ENCODE measurements around the gene OR10K2.
"Not testable (repeated sequence)": the region's sequence is repeated elsewhere in the genome, so short reads cannot be mapped to it uniquely, and the experiment has no call there.

Gene OR10K2

GRCh38 chr1:158426137-158426536 lies at the start of gene OR10K2:
OR10K2 (minus strand) TSS chr1:158426237; CDS start chr1:158420866, 5,371 bp downstream.
- DNase-seq: no peak

GRCh38 chr1:158471920-158472319 lies 45.9 kb upstream of the OR10K2 start, which contains the start of gene OR10R2:
OR10R2 (plus strand) TSS chr1:158472220; CDS start chr1:158472326, 106 bp downstream.
- DNase-seq: no peak

- no peak for DNase-seq
Measured at GRCh38 chr1:158461534-158461933, 35.5 kb upstream of the OR10K2 start, which contains the start of gene OR10K1. OR10K1 (plus strand) TSS chr1:158461834; CDS start chr1:158465562, 3,728 bp downstream.

- no peak for DNase-seq
Measured at GRCh38 chr1:158458263-158458662, 32.2 kb upstream of the OR10K2 start.

- DNase-seq: no peak
Measured at GRCh38 chr1:158457246-158457645, 31.2 kb upstream of the OR10K2 start.

- DNase-seq: no peak
Measured at GRCh38 chr1:158454537-158454936, 28.5 kb upstream of the OR10K2 start.

GRCh38 chr1:158445376-158445775 lies 19.3 kb upstream of the OR10K2 start:
- DNase-seq: no peak

- no peak for DNase-seq
Measured at GRCh38 chr1:158434741-158435140, 8.7 kb upstream of the OR10K2 start.

- DNase-seq: not testable (repeated sequence)
Measured at GRCh38 chr1:158430163-158430562, 4.1 kb upstream of the OR10K2 start.

- DNase-seq: no peak
Measured at GRCh38 chr1:158425027-158425426, 1.0 kb downstream of the OR10K2 start.

- no peak for DNase-seq
Measured at GRCh38 chr1:158422212-158422611, 3.8 kb downstream of the OR10K2 start.

- DNase-seq: no peak
Measured at GRCh38 chr1:158417586-158417985, 8.5 kb downstream of the OR10K2 start.

GRCh38 chr1:158414651-158415345 lies 11.2 kb downstream of the OR10K2 start:
- DNase-seq: no peak

GRCh38 chr1:158407092-158407491 lies 18.9 kb downstream of the OR10K2 start:
- DNase-seq: no peak

GRCh38 chr1:158400871-158401270 lies 25.2 kb downstream of the OR10K2 start:
- DNase-seq: no peak

GRCh38 chr1:158398818-158399514 lies 27.1 kb downstream of the OR10K2 start, which contains the start of gene OR10T2:
OR10T2 (minus strand) TSS chr1:158399466; CDS start chr1:158399466, 0 bp downstream.
- no peak for DNase-seq

GRCh38 chr1:158396646-158397045 lies 29.4 kb downstream of the OR10K2 start:
- DNase-seq: no peak

GRCh38 chr1:158393476-158393875 lies 32.6 kb downstream of the OR10K2 start:
- no peak for DNase-seq

GRCh38 chr1:158391099-158391498 lies 34.9 kb downstream of the OR10K2 start:
- DNase-seq: no peak

GRCh38 chr1:158390331-158390730 lies 35.7 kb downstream of the OR10K2 start:
- DNase-seq: no peak

GRCh38 chr1:158374860-158375259 lies 51.2 kb downstream of the OR10K2 start:
- no peak for DNase-seq

GRCh38 chr1:158374101-158374500 lies 51.9 kb downstream of the OR10K2 start:
- DNase-seq: not testable (repeated sequence)

- no peak for DNase-seq
Measured at GRCh38 chr1:158371188-158371953, 54.7 kb downstream of the OR10K2 start.

Data from NCI-H774 (cell line).